ENCODE data around the gene DES.

GRCh38 chr2:219410390-219410789, 7.8 kb upstream of the DES start:
- TF ChIP-seq POLR2A (IDR thresholded peaks at IDR 0.05) (no peak), CTCF (IDR thresholded peaks at IDR 0.05) (no peak)
